Nephron progenitor cell (in vitro differentiated cells): ENCODE measurements around the gene TIAM1.
A peak's percentile ranks its signal among the peaks of the same experiment; 100 is the strongest.

Experiments
- DNase-seq: peaks from one replicate; pipeline ENCODE4 v3.0.0; 2021
- H3K27ac Mint-ChIP-seq: 2 replicates; pipeline ENCODE4 v1.8.0; 2021; ENCODE audit warnings: mild to moderate bottlenecking, moderate library complexity, mixed read lengths
- H3K27me3 Mint-ChIP-seq: 2 replicates; pipeline ENCODE4 v1.8.0; 2021; ENCODE audit warnings: mild to moderate bottlenecking, low read depth, mixed read lengths; ENCODE audit not compliant: poor library complexity
- H3K36me3 Mint-ChIP-seq: 2 replicates; pipeline ENCODE4 v1.8.0; 2021; ENCODE audit warnings: low read depth, mixed read lengths
- H3K4me1 Mint-ChIP-seq: 2 replicates; pipeline ENCODE4 v1.8.0; 2021; ENCODE audit warnings: mixed read lengths
- H3K4me3 Mint-ChIP-seq: 2 replicates; pipeline ENCODE4 v1.8.0; 2021; ENCODE audit warnings: mild to moderate bottlenecking, moderate library complexity, mixed read lengths
- H3K9me3 Mint-ChIP-seq: 2 replicates; pipeline ENCODE4 v1.8.0; 2021; ENCODE audit warnings: mild to moderate bottlenecking, moderate library complexity, mixed read lengths
- TF ChIP-seq, protein P1 (sequence below): fragments of 200-600 bp; sonication (generic); IDR thresholded peaks from 2 replicates; pipeline ENCODE4 v1.5.0; 2021; ENCODE audit warnings: antibody characterized with exemption

The TIAM1 gene

DNA sequence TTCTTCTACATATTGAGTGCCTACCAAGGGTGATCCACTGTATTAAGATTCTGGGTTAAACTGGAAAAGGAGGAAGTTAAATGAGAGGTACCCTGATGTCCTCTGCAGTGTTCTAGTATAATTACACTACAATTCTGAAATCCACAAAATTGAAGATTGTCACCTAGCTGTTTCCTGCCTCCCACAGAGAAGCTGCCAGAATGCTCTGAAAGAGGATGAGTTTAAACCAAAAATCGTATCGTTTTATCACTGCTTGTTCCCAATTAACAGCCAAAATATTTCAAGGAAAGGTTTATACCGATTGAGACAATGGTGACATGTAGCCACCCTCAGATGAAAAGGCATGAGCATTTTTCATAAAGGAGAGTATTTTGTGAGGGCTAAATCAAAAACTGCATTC, 28.0 kb downstream of the TIAM1 start:
- no peak for DNase-seq
- H3K27me3 Mint-ChIP-seq = no peaks in the 10 kb centered on the region
- peaks cover 22% of the 10 kb centered on the region for H3K4me1 Mint-ChIP-seq
- no peak overlapping the region for H3K27ac Mint-ChIP-seq
- H3K4me3 Mint-ChIP-seq = no peak overlapping the region
- TF ChIP-seq, protein P1, sequence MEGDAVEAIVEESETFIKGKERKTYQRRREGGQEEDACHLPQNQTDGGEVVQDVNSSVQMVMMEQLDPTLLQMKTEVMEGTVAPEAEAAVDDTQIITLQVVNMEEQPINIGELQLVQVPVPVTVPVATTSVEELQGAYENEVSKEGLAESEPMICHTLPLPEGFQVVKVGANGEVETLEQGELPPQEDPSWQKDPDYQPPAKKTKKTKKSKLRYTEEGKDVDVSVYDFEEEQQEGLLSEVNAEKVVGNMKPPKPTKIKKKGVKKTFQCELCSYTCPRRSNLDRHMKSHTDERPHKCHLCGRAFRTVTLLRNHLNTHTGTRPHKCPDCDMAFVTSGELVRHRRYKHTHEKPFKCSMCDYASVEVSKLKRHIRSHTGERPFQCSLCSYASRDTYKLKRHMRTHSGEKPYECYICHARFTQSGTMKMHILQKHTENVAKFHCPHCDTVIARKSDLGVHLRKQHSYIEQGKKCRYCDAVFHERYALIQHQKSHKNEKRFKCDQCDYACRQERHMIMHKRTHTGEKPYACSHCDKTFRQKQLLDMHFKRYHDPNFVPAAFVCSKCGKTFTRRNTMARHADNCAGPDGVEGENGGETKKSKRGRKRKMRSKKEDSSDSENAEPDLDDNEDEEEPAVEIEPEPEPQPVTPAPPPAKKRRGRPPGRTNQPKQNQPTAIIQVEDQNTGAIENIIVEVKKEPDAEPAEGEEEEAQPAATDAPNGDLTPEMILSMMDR = no peak
- peaks cover 56% of the 10 kb centered on the region for H3K36me3 Mint-ChIP-seq
- H3K9me3 Mint-ChIP-seq = peaks cover 7% of the 10 kb centered on the region

DNA sequence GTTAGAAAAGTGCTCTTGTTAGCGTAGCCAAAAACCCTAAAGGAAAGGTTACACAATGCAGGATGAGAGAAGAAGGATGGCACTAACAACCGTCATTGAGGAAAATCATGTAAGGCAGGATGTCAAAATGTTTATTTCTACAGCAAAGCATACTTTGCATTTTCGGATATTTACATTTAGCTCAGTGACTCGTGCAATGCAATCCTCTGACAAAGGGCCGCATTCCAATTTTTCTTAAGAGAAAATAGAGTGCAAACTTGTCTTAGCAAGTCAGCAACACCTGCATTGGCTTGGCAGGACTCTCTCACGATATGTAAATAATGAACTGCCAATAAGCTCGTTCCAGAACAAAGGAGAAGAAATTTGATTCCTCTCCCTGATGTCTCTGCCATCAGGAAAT, 33.3 kb downstream of the TIAM1 start:
- DNase-seq = no peak
- Mint-ChIP-seq H3K27me3 (peaks cover 3% of the 10 kb centered on the region), H3K36me3 (peaks cover 33% of the 10 kb centered on the region), H3K4me1 (peaks cover 26% of the 10 kb centered on the region), H3K27ac (peak overlapping the region; percentile 93), H3K9me3 (peaks cover under 1% of the 10 kb centered on the region), H3K4me3 (no peak overlapping the region)
- TF ChIP-seq, protein P1 = no peak

DNA sequence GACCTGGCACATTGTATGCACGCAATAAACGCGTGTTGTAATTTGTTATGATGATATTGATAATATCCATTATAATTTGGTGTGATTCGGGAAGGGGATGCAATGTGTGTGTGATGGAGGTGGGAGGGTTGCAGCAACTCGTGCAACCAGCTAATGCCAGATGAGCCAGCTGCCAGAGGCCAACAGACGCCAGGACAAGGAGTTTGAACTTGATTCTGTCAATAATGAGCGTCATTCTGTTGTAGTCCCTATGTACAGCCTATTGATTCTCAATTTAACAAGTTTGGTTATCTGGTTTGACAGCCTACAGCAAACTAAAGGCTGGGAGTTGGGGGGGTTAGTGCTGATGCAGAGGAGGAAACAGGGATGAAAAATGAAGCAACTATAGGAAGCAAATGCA, 35.5 kb downstream of the TIAM1 start:
- H3K4me1 Mint-ChIP-seq = peaks cover 26% of the 10 kb centered on the region
- H3K4me3 Mint-ChIP-seq = no peak overlapping the region
- peak overlapping the region; percentile 57 for H3K27ac Mint-ChIP-seq
- no peaks in the 10 kb centered on the region for H3K9me3 Mint-ChIP-seq
- peaks cover 24% of the 10 kb centered on the region for H3K36me3 Mint-ChIP-seq
- TF ChIP-seq, protein P1 = no peak
- H3K27me3 Mint-ChIP-seq = peaks cover 3% of the 10 kb centered on the region
- no peak for DNase-seq

DNA sequence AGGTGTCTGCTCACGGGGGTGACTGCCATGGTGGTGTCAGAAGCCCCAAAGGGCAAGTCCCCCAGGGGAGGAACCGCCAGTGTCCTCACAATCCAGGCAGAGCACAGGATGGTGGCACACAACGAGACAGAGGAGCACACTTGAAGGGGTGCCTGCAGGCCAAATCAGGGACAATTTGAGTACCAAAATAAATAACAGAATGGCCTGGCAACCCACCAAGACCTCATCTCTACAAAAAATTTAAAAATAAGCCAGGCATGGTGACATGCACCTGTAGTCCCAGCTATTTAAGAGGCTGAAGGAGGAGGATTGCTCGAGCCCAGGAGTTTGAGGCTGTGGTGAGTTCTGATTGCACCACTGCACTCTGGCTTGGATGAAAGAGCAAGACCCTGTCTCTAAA, 38.2 kb downstream of the TIAM1 start:
- no peaks in the 10 kb centered on the region for H3K9me3 Mint-ChIP-seq
- no peak overlapping the region for H3K27ac Mint-ChIP-seq
- no peak for DNase-seq
- H3K27me3 Mint-ChIP-seq = peaks cover 3% of the 10 kb centered on the region
- peaks cover 15% of the 10 kb centered on the region for H3K4me1 Mint-ChIP-seq
- no peak overlapping the region for H3K4me3 Mint-ChIP-seq
- H3K36me3 Mint-ChIP-seq = peaks cover 14% of the 10 kb centered on the region
- TF ChIP-seq, protein P1 = no peak

DNA sequence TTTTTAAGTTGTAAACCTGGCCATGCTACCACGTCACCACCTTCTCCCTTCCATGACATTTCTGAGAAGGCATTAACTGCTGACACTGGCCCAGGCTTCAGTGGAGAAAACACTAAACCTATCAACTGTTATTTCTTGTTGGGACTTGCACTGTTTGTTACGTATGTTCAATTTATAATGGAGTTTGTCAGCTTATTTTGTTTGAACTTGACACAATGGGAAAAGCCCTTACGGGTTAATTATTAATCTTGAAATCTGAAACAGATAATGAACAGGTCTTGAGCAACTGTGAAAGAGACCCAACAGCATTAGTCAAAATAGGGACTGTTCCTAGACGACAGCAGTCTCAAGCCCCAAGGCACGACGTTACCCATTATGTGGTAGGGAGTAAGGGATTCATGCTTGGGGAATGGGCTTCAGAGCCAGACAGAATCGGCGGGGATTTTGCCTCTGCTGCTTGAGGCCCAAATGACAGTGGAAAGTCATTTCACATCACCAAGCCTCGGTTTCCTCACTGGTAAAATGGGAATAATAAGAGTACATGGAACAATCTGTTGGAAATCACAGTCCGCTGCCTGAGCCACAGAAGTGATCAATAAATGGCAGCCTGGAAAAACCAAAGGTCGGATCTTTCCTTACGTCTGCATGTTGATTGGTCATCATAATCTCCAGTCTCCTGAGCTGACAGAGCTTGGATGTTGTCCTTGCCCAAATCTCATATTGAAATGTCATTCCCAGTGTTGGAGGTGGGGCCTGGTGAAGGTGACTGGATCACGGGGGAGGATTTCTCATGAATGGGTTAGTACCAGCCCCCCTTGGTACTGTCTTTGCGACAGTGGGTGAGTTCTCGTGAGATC, 44.5 kb downstream of the TIAM1 start:
- no peak overlapping the region for H3K4me3 Mint-ChIP-seq
- peaks cover 19% of the 10 kb centered on the region for H3K4me1 Mint-ChIP-seq
- peak overlapping the region; percentile 75 for H3K27ac Mint-ChIP-seq
- H3K9me3 Mint-ChIP-seq = no peaks in the 10 kb centered on the region
- TF ChIP-seq, protein P1 = no peak
- H3K36me3 Mint-ChIP-seq = peaks cover 40% of the 10 kb centered on the region
- H3K27me3 Mint-ChIP-seq = peaks cover 3% of the 10 kb centered on the region
- DNase-seq = no peak
